ENCODE results near the gene RGS12.
A peak's percentile ranks its signal among the peaks of the same experiment; 100 is the strongest.

RGS12 gene

GRCh38 chr4:3335385-3335784 lies 42.6 kb downstream of the RGS12 start:
- DNase-seq (ENCODE audit: low read depth), result no peak

- DNase-seq (ENCODE audit: low read depth), result no peak
Observed at GRCh38 chr4:3335982-3336381, 43.2 kb downstream of the RGS12 start.

GRCh38 chr4:3336382-3337356 lies 43.8 kb downstream of the RGS12 start:
- DNase-seq (ENCODE audit: low read depth), result no peak

- DNase-seq (ENCODE audit: low read depth), result no peak
Observed at GRCh38 chr4:3337357-3337732, 44.5 kb downstream of the RGS12 start.

DNA sequence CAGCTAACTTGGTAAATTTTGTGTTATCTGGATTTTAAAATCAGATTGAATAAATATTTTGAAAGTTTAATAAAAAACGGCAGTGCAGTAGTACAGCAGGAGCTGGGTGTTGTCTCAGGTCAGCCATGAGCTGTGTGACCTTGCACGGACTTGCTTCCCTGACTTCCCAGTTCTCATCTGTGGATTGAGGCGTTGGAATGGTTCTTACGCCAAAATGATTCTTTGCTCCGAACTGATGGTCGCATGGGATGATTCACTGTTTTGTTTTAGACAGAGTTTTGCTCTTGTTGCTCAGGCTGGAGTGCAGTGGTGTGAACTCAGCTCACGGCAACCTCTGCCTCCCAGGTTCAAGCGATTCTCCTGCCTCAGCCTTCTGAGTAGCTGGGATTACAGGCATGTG lies 45.0 kb downstream of the RGS12 start:
- no peak for DNase-seq (ENCODE audit: low read depth)

DNA sequence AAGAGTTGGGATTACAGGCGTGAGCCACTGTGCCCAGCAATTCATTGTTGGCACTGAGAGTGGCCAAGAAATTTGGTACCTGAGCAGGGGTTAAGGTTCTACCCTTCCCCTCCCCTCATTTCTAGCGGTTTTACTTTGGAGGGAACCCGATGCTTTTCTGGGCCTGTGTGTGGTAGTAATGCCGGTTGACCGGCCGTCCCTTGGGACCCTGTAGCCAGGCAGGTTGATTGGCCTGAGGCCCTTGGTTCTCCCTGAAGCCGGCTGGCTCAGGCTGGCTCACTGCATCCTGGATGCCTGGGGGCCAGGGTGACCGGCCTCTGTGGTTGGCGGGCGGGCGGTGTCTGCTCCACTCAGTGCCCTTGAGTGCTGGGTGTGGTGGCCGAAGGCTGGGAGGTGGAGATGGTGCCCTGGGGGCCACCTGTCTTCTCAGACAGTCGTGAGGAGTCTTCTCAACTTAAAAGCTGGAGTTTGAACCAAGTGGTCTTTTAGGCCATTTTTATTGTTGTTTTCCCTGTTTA lies 45.6 kb downstream of the RGS12 start:
- no peak for DNase-seq (ENCODE audit: low read depth)

DNA sequence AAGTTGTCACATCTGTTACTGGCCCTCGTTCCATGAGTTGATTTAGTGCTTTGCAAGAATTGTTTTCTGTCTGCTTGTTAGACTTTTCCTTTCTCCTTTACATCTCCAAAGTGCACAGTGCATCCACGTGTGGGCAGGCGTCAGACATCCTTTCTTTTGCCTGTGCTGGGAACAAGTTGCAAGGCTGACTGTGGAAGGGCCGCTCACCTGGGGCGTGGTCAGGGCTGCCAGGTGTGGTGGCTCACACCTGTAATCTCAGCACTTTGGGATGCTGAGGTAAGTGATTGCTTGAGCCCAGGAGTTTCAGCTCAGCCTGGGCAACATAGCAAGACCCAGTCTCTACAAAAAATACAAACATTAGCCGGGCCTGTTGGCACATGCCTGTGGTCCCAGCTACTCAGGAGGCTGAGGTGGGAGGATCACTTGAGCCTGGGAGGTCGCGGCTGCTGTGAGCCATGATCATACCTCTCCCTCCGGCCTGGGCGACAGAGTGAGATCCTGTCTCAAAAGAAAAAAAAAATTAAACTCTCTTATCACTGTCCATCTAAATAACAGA lies 46.2 kb downstream of the RGS12 start:
- DNase-seq (ENCODE audit: low read depth), result no peak

DNA sequence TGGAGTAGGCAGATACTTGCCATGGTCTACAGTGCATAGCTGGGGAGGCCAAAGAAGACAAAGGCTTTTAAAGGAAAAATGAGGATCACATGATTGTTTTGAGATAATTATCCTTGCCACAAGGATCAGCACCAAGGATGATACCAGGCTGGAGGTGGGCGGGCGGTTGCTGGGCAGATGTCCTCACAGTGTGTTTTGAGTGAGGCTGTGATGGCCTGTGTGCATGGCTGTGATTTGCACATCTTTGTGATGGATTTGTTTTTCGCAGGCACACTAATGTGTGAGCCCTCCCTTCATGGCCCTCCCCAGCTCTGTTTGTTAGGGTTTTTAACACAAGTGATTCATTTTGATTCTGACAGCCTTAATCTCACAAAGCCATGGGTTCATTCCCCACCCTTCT lies 46.8 kb downstream of the RGS12 start:
- DNase-seq (ENCODE audit: low read depth), result no peak

GRCh38 chr4:3340038-3340699 lies 47.3 kb downstream of the RGS12 start:
- no peak for DNase-seq (ENCODE audit: low read depth)

GRCh38 chr4:3340700-3341083 lies 47.9 kb downstream of the RGS12 start:
- no peak for DNase-seq (ENCODE audit: low read depth)

DNA sequence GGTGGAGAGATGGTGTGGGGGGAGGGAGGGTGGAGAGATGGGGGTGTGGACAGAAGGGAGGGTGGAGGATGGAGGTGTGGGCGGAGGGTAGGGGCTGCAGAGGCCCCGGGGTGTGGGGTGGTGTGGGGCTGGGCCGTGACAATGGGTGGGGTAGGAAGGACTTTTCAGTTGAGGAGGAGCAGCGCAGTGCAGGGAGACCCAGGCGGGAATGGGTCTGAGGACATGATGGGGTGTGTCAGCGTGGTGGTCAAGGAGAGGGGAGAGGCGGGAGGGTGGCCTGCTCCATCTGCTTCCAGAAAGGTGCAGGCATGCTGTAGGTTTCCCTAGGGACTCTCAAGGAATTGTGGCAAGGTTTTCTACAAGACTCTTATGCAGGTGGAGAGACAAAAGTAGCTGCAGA lies 48.9 kb downstream of the RGS12 start:
- no peak for DNase-seq (ENCODE audit: low read depth)

DNA sequence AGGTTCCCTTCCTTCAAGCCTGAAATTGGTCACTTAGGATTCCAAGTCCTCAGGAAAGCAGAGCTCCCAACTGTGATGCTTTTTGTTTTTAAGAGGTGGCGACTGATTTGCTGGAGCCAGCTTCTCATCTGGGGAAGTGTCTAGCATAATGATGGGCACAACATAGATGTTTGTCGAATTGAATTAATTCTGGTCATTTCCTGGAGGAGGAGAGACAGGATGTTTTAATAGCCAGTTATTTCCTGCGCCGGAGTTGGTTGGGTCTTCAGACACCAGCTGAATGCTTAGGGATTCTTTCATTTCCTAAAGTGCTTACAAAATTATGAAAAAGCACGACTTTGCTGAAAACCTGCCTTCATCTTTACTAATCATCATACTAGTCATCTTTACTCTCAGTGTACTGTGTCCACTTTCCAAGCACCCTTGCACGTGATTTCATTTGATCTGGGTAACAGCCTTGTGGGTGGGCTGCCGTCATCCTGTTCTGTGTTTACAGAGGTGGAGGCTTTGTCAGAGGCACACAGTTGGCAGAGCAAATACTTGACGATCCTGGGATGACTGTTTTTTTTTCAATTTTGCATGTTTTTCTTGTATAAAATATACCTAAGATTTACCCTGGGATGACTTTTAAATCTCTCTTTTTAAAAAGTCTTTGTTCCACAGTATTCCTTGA lies 49.5 kb downstream of the RGS12 start:
- peak; percentile 16 for DNase-seq (ENCODE audit: low read depth)

Data from fibroblast of the conjunctiva (primary cell).